ENCODE data around the gene HOXA7.

DNA sequence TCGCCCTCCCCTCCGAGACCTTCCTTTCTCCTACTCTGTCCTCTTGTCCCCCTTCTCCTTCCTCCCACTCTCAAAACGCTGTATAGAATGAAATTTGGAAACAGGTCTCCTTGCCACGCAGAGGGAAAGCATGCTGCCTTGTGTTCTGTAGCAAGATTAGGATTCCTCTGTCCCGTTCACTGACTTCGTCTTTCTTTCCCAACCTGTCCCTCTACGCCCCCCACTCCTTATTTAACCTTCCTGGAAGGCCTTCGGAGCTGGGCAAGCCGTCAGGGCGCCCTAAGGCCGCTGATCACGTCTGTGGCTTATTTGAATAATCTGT lies 7.5 kb upstream of the HOXA7 start:
- TF ChIP-seq KDM5A (IDR thresholded peaks at IDR 0.05; ENCODE audit: low read length): no peak
- TF ChIP-seq, protein P1, sequence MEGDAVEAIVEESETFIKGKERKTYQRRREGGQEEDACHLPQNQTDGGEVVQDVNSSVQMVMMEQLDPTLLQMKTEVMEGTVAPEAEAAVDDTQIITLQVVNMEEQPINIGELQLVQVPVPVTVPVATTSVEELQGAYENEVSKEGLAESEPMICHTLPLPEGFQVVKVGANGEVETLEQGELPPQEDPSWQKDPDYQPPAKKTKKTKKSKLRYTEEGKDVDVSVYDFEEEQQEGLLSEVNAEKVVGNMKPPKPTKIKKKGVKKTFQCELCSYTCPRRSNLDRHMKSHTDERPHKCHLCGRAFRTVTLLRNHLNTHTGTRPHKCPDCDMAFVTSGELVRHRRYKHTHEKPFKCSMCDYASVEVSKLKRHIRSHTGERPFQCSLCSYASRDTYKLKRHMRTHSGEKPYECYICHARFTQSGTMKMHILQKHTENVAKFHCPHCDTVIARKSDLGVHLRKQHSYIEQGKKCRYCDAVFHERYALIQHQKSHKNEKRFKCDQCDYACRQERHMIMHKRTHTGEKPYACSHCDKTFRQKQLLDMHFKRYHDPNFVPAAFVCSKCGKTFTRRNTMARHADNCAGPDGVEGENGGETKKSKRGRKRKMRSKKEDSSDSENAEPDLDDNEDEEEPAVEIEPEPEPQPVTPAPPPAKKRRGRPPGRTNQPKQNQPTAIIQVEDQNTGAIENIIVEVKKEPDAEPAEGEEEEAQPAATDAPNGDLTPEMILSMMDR (IDR thresholded peaks at IDR 0.05; ENCODE audit: control extremely low read depth in 1 of 3, insufficient read depth in 1 of 3, low read depth in 1 of 3, low read length in 3 of 3): no peak
- no peak for TF ChIP-seq RNF2 (IDR thresholded peaks at IDR 0.05; ENCODE audit: borderline replicate concordance, low read depth, low read length, missing control alignments, poor library complexity, severe bottlenecking)

All from H1 (cell line).